Measurements from ENCODE around the gene TSPY4.
"Not testable (repeated sequence)": the region's sequence is repeated elsewhere in the genome, so short reads cannot be mapped to it uniquely, and the experiment has no call there.

TSPY4 gene, protein sequence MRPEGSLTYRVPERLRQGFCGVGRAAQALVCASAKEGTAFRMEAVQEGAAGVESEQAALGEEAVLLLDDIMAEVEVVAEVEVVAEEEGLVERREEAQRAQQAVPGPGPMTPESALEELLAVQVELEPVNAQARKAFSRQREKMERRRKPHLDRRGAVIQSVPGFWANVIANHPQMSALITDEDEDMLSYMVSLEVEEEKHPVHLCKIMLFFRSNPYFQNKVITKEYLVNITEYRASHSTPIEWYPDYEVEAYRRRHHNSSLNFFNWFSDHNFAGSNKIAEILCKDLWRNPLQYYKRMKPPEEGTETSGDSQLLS

DNA sequence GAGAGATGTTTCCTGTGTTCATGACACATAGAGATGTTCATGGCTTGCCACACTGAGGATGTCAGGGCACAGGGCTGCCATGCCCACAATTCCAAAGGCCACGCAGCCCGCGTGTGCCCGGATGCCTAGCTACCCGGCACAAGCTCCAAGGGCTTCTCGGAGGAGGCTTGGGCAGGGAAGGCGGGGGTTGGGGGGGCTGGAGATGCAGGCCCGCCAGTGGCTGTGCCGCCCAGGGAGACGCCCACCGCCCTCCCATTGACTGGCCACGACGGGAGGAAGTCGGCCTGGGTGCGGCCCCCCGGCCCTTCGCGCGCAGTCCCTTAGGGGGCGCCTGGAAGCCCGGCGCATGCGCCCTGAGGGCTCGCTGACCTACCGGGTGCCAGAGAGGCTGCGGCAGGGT, at the start of gene TSPY4:
Gene TSPY4 (plus strand): TSS at position 301 of the 400 bp plus-strand sequence. CDS start 46 bp downstream, at position 347.
- not testable (repeated sequence) for DNase-seq (ENCODE audit: low read depth in 3 of 3, low spot score in 1 of 3)

- no peak for DNase-seq (ENCODE audit: low read depth in 3 of 3, low spot score in 1 of 3)
These were observed 16.3 kb upstream of the TSPY4 start for GRCh38 chrY:9320996-9321395.

DNA sequence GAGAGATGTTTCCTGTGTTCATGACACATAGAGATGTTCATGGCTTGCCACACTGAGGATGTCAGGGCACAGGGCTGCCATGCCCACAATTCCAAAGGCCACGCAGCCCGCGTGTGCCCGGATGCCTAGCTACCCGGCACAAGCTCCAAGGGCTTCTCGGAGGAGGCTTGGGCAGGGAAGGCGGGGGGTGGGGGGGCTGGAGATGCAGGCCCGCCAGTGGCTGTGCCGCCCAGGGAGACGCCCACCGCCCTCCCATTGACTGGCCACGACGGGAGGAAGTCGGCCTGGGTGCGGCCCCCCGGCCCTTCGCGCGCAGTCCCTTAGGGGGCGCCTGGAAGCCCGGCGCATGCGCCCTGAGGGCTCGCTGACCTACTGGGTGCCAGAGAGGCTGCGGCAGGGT, 20.2 kb downstream of the TSPY4 start, which contains the start of gene TSPY8:
Gene TSPY8 (plus strand): TSS at position 301 of the 400 bp plus-strand sequence. CDS start 46 bp downstream, at position 347.
- DNase-seq (ENCODE audit: low read depth in 3 of 3, low spot score in 1 of 3) = not testable (repeated sequence)
